HG02943 (cell line): Measurements from ENCODE around the gene WDR33.
"Not testable (repeated sequence)": the region's sequence is repeated elsewhere in the genome, so short reads cannot be mapped to it uniquely, and the experiment has no call there.

ENCODE experiments used
- ATAC-seq: cut with Tn5 transposase; IDR thresholded peaks from one replicate; pipeline ENCODE4 v1.9.1; 2021; ENCODE audit warnings: mild to moderate bottlenecking, low read depth, moderate library complexity; ENCODE audit not compliant: unreplicated experiment

Gene WDR33

DNA sequence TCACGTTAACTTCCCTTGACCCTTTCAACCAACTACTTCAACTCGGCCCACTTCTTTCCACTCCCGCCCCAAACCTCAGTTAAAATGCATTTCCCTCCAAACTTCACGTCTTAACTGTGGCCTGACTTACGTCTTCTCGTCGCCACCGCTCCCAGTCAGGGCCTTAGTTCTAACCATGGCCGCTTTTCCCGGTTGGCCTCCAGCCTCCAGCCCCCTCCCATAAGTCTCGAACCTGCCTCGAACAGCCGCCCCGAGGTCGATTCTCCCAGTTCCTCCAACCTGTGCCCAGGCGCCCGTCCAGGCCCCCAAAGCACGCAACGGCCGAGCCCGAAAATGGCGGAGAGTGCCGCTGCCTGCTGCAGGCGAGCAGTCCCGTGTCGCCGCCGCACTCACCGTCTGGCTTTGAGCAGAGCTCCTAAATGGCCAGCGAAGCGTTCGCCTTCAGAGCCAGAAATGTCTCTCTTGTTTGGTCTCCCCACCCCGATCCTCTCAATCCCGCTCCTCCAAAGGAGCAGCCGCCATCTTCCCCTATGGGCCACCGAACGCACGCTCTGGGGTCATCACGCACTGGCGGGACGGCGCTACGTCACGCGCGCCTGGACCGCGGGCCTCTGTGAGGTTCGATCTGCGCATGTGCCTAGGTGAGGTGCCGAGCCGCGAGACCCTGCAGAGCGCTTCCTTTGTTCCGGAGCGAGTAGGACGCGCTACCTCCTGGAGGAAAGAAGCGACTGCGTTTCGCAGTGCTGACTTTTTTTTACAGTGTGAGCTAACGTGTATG is at the start of gene WDR33:
WDR33 (minus strand) TSS at position 553 of the 778 bp plus-strand sequence. CDS start 40,190 bp downstream, outside the sequence.
- ATAC-seq = peak; percentile 99

GRCh38 chr2:127860130-127860529 is 49.2 kb upstream of the WDR33 start:
- ATAC-seq = no peak

- no peak for ATAC-seq
Measured at GRCh38 chr2:127859712-127860085, 48.7 kb upstream of the WDR33 start.

- ATAC-seq = peak; percentile 36
Measured at GRCh38 chr2:127857265-127857808, 46.4 kb upstream of the WDR33 start.

GRCh38 chr2:127853671-127854070 is 42.7 kb upstream of the WDR33 start:
- no peak for ATAC-seq

GRCh38 chr2:127852388-127852787 is 41.4 kb upstream of the WDR33 start:
- ATAC-seq = no peak

- ATAC-seq = no peak
Measured at GRCh38 chr2:127847931-127848330, 37.0 kb upstream of the WDR33 start.

DNA sequence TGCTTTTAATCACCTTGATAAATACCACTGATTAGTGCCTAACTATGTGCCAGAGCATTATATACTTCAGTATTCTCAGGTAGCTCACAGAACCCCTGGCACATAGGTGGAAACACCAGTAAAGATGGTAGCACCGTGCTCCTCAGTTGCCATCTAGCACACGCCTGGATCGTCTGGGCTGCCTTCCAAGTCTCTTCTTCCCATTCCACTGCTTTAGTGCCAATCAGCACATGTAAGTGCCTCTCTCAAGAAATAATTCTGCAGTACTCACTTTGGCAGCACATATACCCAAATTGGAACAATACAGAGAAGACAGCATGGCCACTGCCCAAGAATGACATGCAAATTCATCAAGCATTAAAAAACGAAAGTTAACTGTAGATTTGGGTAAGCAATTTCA is 34.0 kb upstream of the WDR33 start:
- no peak for ATAC-seq

DNA sequence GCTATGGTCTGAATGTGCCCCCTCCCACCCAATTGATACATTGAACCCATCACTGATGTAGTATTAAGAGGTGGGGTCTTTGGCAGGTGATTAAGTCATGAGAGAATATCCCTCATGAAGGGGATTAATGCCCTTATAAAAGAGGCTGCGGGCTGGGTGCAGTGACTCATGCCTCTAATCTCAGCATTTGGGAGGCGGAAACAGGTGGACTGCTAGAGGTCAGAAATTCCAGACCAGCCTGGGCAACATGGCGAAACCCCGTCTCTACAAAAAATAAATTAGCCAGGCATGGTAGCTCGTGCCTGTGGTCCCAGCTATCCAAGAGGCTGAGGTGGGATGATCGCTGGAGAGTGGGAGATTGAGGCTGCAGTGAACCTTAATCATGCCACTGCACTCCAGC is 32.7 kb upstream of the WDR33 start:
- ATAC-seq = no peak

DNA sequence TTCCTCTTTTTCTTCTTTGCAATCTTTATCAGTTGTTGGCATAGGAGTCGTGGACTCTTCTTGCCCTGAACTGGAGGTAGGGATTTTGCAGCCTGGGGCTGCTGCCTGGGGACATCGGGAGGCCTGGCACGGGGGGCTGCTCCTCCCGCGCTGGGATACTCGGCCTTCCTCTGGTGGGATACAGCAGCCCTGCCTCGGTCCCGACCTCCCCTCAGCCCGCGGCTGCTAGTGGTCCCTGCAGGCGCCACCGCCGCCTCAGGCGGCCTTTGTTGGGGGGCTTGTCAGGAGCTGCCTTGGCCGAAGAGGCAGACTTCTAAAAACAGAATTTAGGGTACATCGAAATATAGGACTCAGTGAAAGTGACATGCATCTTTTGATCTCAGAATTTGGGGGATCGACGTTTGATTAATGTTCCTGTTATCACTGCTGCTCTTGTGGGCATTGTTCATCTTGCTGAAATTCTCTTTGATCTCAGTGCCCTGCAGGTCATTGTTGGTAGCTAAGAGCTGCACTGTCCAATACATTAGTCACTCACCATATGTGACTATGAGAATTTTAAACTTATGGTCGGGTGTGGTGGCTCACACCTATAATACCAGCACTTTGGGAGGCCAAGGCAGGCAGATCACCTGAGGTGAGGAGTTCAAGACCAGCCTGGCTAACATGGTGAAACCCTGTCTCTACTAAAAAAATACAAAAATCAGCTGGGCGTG is 30.7 kb upstream of the WDR33 start:
- ATAC-seq = no peak

- no peak for ATAC-seq
Measured at GRCh38 chr2:127840893-127841292, 29.9 kb upstream of the WDR33 start.

GRCh38 chr2:127834951-127835350 is 24.0 kb upstream of the WDR33 start:
- no peak for ATAC-seq

DNA sequence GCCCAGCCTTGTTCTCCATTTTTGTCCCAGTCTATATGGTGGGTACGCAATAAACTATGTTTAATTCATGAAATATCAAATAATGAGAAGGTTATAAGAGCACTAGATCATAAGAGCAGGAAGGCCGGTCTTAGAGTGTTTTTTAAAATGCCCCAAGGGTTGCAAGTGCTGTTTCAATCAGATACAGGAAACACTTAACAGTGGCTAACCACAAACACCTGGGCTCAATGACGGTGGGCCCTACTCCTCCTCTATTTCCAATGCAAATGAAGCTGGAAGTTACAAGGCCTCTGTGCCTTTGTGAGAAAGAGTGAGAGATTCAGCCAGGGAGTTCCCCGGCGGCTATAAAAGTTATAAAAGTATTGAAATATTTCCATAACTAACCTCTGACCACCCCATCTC is 18.9 kb upstream of the WDR33 start:
- peak; percentile 94 for ATAC-seq

GRCh38 chr2:127826708-127827107 is 15.7 kb upstream of the WDR33 start:
- ATAC-seq = not testable (repeated sequence)

DNA sequence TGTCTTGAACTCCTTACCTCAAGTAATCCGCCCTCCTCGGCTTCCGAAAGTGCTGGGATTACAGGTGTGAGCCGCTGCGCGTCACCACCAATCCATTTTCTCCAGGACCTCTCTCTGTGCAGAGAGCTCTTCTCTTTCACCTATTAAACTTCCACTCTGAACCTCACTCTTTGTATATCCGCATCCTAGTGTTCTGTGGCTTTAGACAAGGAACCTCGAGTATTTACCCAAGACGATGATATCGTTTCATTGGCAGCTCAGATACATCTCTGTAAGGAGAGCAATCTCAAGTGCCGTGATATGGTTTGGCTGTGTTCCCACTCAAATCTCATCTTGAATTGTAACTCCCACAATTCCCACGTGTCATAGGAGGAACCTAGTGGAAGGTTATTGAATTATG is 15.1 kb upstream of the WDR33 start:
- ATAC-seq = no peak

- no peak for ATAC-seq
Measured at GRCh38 chr2:127820080-127820668, 9.2 kb upstream of the WDR33 start.

- ATAC-seq = no peak
Measured at GRCh38 chr2:127818794-127819425, 7.9 kb upstream of the WDR33 start.

DNA sequence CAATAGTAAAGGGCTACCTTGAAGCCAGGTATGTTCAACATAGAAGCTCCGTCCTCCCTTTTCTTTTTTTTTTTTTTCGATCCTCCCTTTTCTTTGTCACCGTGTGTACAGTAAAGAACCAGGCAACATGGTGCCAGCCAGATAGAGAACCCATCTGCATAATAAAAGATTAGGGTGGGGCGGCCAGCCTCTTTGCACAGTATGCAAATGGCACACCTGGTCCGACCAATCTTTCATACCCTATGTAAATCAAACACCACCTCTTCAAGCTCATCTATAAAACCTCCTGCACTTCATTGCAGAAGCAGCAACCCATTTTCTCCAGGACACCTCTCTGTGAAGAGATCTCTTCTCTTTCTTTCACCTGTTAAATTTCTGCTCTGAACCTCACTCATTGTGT is 7.3 kb upstream of the WDR33 start:
- ATAC-seq = no peak

DNA sequence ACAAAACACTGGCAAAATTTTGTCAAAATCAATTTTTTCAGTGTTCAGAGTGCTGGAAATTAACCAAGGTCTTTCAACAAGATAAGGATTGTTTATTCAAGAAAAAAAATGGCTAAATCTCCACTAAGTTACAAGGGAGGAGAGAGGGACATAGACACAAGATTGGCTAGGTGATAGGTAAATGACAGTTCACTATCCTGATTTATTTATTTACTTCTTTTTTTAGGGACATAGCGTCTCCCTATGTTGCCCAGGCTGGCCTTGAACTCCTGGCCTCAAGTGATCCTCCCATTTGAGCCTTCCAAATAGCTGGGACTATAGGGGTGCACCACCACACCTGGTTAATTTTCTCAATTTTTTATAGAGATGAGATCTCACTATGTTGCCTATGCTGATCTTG is 3.7 kb upstream of the WDR33 start:
- ATAC-seq = no peak

GRCh38 chr2:127812441-127812840 is 1.5 kb upstream of the WDR33 start:
- not testable (repeated sequence) for ATAC-seq
